ENCODE data around the gene SF1. TPM values are rescaled to one million over a fixed set of nuclear protein-coding genes. Genes with fewer than 3 reads are reported as not detected.
A peak's percentile ranks its signal among the peaks of the same experiment; 100 is the strongest.

Gene SF1
- total RNA-seq, 1 donor from 2014 or later = 687 TPM

DNA sequence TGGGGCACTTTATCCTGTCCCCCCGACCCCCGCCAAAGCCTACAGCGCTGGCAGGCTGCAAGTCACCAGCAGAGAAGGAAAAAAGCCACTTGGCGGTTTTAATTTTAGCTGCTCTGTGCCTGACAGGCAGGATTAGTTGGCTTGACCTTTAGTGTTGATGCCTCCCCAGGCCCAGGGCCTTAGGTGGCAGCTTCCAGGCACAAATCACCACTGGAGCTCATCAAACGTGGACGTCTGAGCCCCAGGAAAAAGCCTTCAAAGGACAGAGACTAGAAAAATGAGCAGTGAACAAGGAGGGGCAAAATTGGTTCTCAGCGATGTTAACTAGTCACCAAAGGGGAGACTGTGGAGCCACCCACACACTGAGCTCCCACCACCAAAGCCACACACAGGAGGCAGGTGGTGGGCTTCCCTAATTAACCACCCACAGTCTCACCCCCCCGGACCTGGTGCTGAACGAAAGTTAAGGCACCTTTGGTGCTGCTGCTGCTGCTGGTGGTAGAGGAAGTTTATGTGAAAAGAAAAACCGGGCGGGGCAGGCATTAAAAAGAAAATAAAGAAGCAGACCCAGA is 14.2 kb downstream of the SF1 start:
- no peak for TF ChIP-seq CTCF (IDR thresholded peaks at IDR 0.05)
- intact Hi-C loops (cut with micrococcal nuclease) = loop anchor here (1.0 kb wide), 2 partner anchors 8 to 19 kb away; no protein-coding TSS in a partner anchor
- ChIA-PET CTCF (interaction anchor here (1.0 to 2.3 kb wide), 6 partner anchors 13 to 60 kb away, joined by 3 to 11 read pairs (median 8); partner anchors contain the start of gene RASGRP2), POLR2A (interaction anchor here (1.2 to 7.7 kb wide), 5 partner anchors 8 to 38 kb away, joined by 4 to 158 read pairs (median 38); partner anchors contain the start of genes RASGRP2 and SF1)
- Mint-ChIP-seq H3K36me3 (ENCODE audit: low read depth) (peaks cover 73% of the 10 kb centered on the region), H3K27me3 (no peaks in the 10 kb centered on the region), H3K4me1 (peaks cover 94% of the 10 kb centered on the region), H3K9me3 (no peaks in the 10 kb centered on the region), H3K27ac (peak overlapping the region; percentile 85), H3K4me3 (peak overlapping the region; percentile 52)
- no peak for DNase-seq
- peak; percentile 41 for ATAC-seq (ENCODE audit: low read depth)

DNA sequence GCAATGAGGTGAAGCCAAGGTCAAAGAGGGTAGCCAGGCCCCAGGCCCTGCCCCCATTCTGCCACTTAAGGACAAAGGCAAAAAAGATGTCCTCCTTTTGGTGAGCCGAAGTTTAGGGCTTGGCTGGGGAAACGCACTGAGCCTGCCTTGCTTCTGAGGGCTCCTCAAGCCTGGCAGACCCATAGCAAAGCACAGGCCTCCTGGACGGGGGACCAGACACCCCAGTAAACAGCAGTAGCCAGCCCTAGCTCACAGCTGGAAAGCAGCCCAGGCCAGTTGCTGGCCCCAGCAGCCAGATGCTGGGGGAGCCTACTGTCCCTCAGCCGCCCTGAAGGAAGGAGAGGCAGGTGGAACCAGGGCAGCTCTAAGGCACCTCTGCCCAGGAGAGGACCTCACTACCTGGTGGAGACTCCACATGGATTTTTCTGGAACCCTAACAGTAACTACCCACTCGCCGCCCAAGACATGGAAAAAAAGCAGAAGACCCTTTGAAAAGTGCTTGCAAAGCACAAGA is 14.8 kb downstream of the SF1 start:
- no peak for DNase-seq
- Mint-ChIP-seq H3K27me3 (no peaks in the 10 kb centered on the region), H3K4me1 (peaks cover 91% of the 10 kb centered on the region), H3K36me3 (ENCODE audit: low read depth) (peaks cover 67% of the 10 kb centered on the region), H3K4me3 (peak overlapping the region; percentile 52), H3K27ac (peak overlapping the region; percentile 85), H3K9me3 (no peaks in the 10 kb centered on the region)
- CTCF ChIA-PET = interaction anchor here (0.9 to 2.3 kb wide), 8 partner anchors 7 to 37 kb away, joined by 3 to 11 read pairs (median 5); partner anchors contain the start of gene RASGRP2
- ATAC-seq (ENCODE audit: low read depth) = no peak
- intact Hi-C loops (cut with micrococcal nuclease) = loop anchor here (1.0 to 2.0 kb wide), 3 partner anchors 9 to 18 kb away; no protein-coding TSS in a partner anchor
- TF ChIP-seq CTCF (IDR thresholded peaks at IDR 0.05) = no peak
- POLR2A ChIA-PET = interaction anchor here (0.6 to 7.7 kb wide), 8 partner anchors 8 to 429 kb away, joined by 3 to 158 read pairs (median 6); partner anchors contain the start of genes RASGRP2 and SF1

- intact Hi-C loops (cut with micrococcal nuclease) = loop anchor here (2.0 kb wide), 1 partner anchor 14 kb away; no protein-coding TSS in a partner anchor
- Mint-ChIP-seq H3K4me1 (peaks cover 86% of the 10 kb centered on the region), H3K9me3 (no peaks in the 10 kb centered on the region), H3K4me3 (peak overlapping the region; percentile 29), H3K27ac (peak overlapping the region; percentile 85), H3K27me3 (no peaks in the 10 kb centered on the region), H3K36me3 (ENCODE audit: low read depth) (peaks cover 60% of the 10 kb centered on the region)
- DNase-seq (no peak), ATAC-seq (ENCODE audit: low read depth) (peak; percentile 41)
- CTCF ChIA-PET = interaction anchor here (0.9 to 2.3 kb wide), 8 partner anchors 8 to 37 kb away, joined by 3 to 11 read pairs (median 4); partner anchors contain the start of gene RASGRP2
- no peak for TF ChIP-seq CTCF (IDR thresholded peaks at IDR 0.05)
- POLR2A ChIA-PET = interaction anchor here (0.6 to 7.7 kb wide), 9 partner anchors 9 to 428 kb away, joined by 3 to 158 read pairs (median 5); partner anchors contain the start of genes RASGRP2 and SF1
Observed at GRCh38 chr11:64762674-64763525, 15.4 kb downstream of the SF1 start.

GRCh38 chr11:64762277-64762673 is 16.1 kb downstream of the SF1 start:
- Mint-ChIP-seq H3K9me3 (no peaks in the 10 kb centered on the region), H3K4me3 (peak overlapping the region; percentile 29), H3K27ac (peak overlapping the region; percentile 85), H3K27me3 (no peaks in the 10 kb centered on the region), H3K4me1 (peaks cover 80% of the 10 kb centered on the region), H3K36me3 (ENCODE audit: low read depth) (peaks cover 54% of the 10 kb centered on the region)
- intact Hi-C loops (cut with micrococcal nuclease) = loop anchor here (2.0 kb wide), 1 partner anchor 15 kb away; no protein-coding TSS in a partner anchor
- DNase-seq = no peak
- POLR2A ChIA-PET = interaction anchor here (0.6 to 7.7 kb wide), 7 partner anchors 9 to 78 kb away, joined by 3 to 158 read pairs (median 6); partner anchors contain the start of genes RASGRP2 and SF1
- no peak for TF ChIP-seq CTCF (IDR thresholded peaks at IDR 0.05)
- CTCF ChIA-PET = interaction anchor here (0.9 to 2.3 kb wide), 4 partner anchors 9 to 19 kb away, joined by 3 to 11 read pairs (median 4); partner anchors contain the start of gene RASGRP2
- ATAC-seq (ENCODE audit: low read depth) = peak; percentile 6

Measured in activated B cell treated with CpG ODN at 0.5 μM for 24 hours (primary cell).